Subcutaneous adipose tissue (tissue), 4 donors: ENCODE data around the gene ZNF497. TPM values are rescaled to one million over a fixed set of nuclear protein-coding genes. Genes with fewer than 3 reads are reported as not detected.

Experiments
- CTCF ChIP-seq: fragments of 450-650 bp; IDR thresholded peaks from one replicate; pipeline ENCODE4 v1.5.1; 2016; ENCODE audit warnings: low read depth, mild to moderate bottlenecking, control low read depth, antibody characterized with exemption, moderate library complexity
- total RNA-seq, 4 donors: library from RNA; depleted of rRNA; stranded (reverse); fragments of >200 nt; gene quantifications; one replicate each; pipeline ENCODE4 v1.1.0, GENCODE V29; 2016

Gene ZNF497
- total RNA-seq, 4 donors from 2014 or later = 0.51 to 4.1 (median 0.88) TPM; not detected in 1

GRCh38 chr19:58338825-58339558 lies 23.6 kb downstream of the ZNF497 start:
- no peak for TF ChIP-seq CTCF

- no peak for TF ChIP-seq CTCF
These were observed 24.2 kb downstream of the ZNF497 start for GRCh38 chr19:58338336-58338735.

GRCh38 chr19:58336820-58337219 lies 25.7 kb downstream of the ZNF497 start:
- no peak for TF ChIP-seq CTCF

- TF ChIP-seq CTCF = no peak
These were observed 26.3 kb downstream of the ZNF497 start for GRCh38 chr19:58336216-58336615.

GRCh38 chr19:58335630-58336029 lies 26.9 kb downstream of the ZNF497 start:
- no peak for TF ChIP-seq CTCF

GRCh38 chr19:58334691-58335249 lies 27.8 kb downstream of the ZNF497 start:
- no peak for TF ChIP-seq CTCF

- TF ChIP-seq CTCF = no peak
These were observed 29.9 kb downstream of the ZNF497 start for GRCh38 chr19:58332697-58333096.
